Endothelial cell of umbilical vein (primary cell): ENCODE data around the gene CNDP2.

Source experiments
- EZH2 ChIP-seq: IDR thresholded peaks from 2 replicates; pipeline ENCODE4 v1.6.1; 2012; ENCODE audit warnings: borderline replicate concordance, low read depth, mild to moderate bottlenecking, moderate library complexity, low read length, inconsistent platforms; ENCODE audit not compliant: severe bottlenecking
- GATA2 ChIP-seq: IDR thresholded peaks from 2 replicates; pipeline ENCODE4 v1.7.0; 2011; ENCODE audit warnings: low read depth, mild to moderate bottlenecking, moderate library complexity, mixed read lengths, low read length; ENCODE audit not compliant: insufficient read length, insufficient read depth
- POLR2A ChIP-seq: IDR thresholded peaks from 2 replicates; pipeline ENCODE4 v1.6.1; 2012; ENCODE audit warnings: low read depth, mild to moderate bottlenecking, control low read depth, low read length
- POLR2AphosphoS5 ChIP-seq: IDR thresholded peaks from 2 replicates; pipeline ENCODE4 v1.6.1; 2012; ENCODE audit warnings: low read depth, mild to moderate bottlenecking, control low read depth, low read length, moderate library complexity; ENCODE audit not compliant: insufficient read depth
- TF ChIP-seq, protein P1 (sequence below), 2 donors: IDR thresholded peaks; 1 replicate in 1 of 2; 2 replicates in 1 of 2; pipeline ENCODE4 v1.5.1; 2011; ENCODE audit warnings: low read length in 2 of 2, mild to moderate bottlenecking in 2 of 2, moderate library complexity in 2 of 2, control low read depth in 1 of 2, inconsistent platforms in 1 of 2, low read depth in 1 of 2; ENCODE audit not compliant: insufficient read depth in 1 of 2; ENCODE audit errors: extremely low read depth in 1 of 2

DNA sequence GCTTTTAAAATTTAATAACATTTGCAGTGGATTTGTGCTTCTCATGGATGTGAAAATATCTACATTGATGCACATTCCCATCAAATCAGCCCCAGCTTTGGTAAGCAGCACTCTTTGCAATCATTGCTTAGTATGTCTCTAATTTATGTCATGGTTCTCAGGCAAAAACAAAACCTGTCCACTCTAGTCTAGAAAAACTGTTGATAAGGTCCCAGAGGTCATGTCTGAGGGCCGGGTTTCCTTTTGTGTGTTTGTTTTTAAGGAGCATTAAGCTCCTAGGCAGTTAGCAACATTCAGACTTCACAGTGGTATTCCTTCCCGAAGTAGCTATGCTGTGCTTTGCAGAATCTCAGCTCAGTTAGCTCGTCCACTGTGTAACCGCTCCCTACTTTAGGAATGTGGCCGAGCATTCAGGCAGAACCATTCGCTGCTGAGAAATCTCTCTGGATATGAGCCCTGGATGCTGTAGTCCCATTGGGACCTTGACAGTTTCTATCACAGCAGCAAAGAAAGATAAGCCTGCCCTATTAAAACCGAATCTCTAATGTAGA, 43.1 kb upstream of the CNDP2 start:
- TF ChIP-seq, protein P1, sequence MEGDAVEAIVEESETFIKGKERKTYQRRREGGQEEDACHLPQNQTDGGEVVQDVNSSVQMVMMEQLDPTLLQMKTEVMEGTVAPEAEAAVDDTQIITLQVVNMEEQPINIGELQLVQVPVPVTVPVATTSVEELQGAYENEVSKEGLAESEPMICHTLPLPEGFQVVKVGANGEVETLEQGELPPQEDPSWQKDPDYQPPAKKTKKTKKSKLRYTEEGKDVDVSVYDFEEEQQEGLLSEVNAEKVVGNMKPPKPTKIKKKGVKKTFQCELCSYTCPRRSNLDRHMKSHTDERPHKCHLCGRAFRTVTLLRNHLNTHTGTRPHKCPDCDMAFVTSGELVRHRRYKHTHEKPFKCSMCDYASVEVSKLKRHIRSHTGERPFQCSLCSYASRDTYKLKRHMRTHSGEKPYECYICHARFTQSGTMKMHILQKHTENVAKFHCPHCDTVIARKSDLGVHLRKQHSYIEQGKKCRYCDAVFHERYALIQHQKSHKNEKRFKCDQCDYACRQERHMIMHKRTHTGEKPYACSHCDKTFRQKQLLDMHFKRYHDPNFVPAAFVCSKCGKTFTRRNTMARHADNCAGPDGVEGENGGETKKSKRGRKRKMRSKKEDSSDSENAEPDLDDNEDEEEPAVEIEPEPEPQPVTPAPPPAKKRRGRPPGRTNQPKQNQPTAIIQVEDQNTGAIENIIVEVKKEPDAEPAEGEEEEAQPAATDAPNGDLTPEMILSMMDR (IDR thresholded peaks at IDR 0.05; ENCODE audit: extremely low read depth in 1 of 2, insufficient read depth in 1 of 2, low read depth in 1 of 2, low read length in 2 of 2), result no peak
- no peak for TF ChIP-seq POLR2AphosphoS5
- no peak for TF ChIP-seq POLR2A
- no peak for TF ChIP-seq GATA2
- TF ChIP-seq EZH2, result no peak
